Adrenal gland (tissue), 12 donors: Measurements from ENCODE around the gene CCNE1. TPM values are rescaled to one million over a fixed set of nuclear protein-coding genes. Genes with fewer than 3 reads are reported as not detected.
A peak's percentile ranks its signal among the peaks of the same experiment; 100 is the strongest.

ENCODE experiments used
- DNase-seq, 7 donors: peaks; one replicate each; pipeline ENCODE4 v3.0.0-alpha.2; 2019 to 2020
- H3K27ac ChIP-seq, 5 donors: fragments of 200-600 bp; sonication (generic) in 4 of 5; 1 replicate in 3 of 5; 2 replicates in 2 of 5; pipeline versions ENCODE4 v1.5.1 to v1.8.0; 2016 to 2020; ENCODE audit warnings: mild to moderate bottlenecking in 1 of 5
- H3K27me3 ChIP-seq: fragments of 200-600 bp; 2 replicates; pipeline ENCODE4 v1.8.0; 2021
- H3K36me3 ChIP-seq, 2 donors: fragments of 200-600 bp; replicated peaks in 1 of 2; 1 replicate in 1 of 2; 2 replicates in 1 of 2; pipeline versions ENCODE4 v1.5.1 to v1.8.0; 2018 to 2022
- H3K4me1 ChIP-seq, 2 donors: fragments of 200-600 bp; replicated peaks in 1 of 2; 1 replicate in 1 of 2; 2 replicates in 1 of 2; pipeline versions ENCODE4 v1.5.1 to v1.8.0; 2018 to 2021
- H3K4me3 ChIP-seq, 4 donors: fragments of 200-600 bp; sonication (generic) in 3 of 4; one replicate each; pipeline ENCODE4 v1.5.1; 2016 to 2018
- H3K9me3 ChIP-seq, 3 donors: fragments of 200-600 bp; sonication (generic) in 1 of 3; replicated peaks in 1 of 3; 1 replicate in 2 of 3; 2 replicates in 1 of 3; pipeline versions ENCODE4 v1.5.1 to v1.8.0; 2016 to 2021
- POLR2A ChIP-seq, 2 donors: fragments of 450-650 bp; IDR thresholded peaks; one replicate each; pipeline ENCODE4 v1.6.1; 2017; ENCODE audit warnings: antibody characterized with exemption in 2 of 2, mild to moderate bottlenecking in 2 of 2, moderate library complexity in 1 of 2
- WGBS, 4 donors: extraction: QIAGEN DNeasy Blood & Tissue Kit in 2 of 4; methylation state at CpG; one replicate each; pipeline versions ENCODE4 v1.1.5 to v1.1.7; 2013 to 2017; 5-methylcytosine and 5-hydroxymethylcytosine counted together
- intact Hi-C, 2 donors: fragments of 100-400 bp; cut with DNase I; formaldehyde crosslinking; loops; one replicate each; pipeline versions ENCODE4 v1.14.1 to v1.15.0; 2022 to 2023
- polyA plus RNA-seq, 3 donors: library from polyadenylated mRNA; stranded (reverse); fragments of 200-250 nt in 2 of 3; fragments of 350-450 nt in 1 of 3; fragmentation: Illumina TruSeq in 1 of 3; extraction: RNeasy Lipid Tissue Mini Kit (QIAGEN cat#74804) in 1 of 3; gene quantifications; one replicate each; pipeline ENCODE4 v1.2.3, GENCODE V29; 2013 to 2014
- total RNA-seq, 9 donors: library from RNA; depleted of rRNA in 4 of 9; stranded (reverse); fragments of >200 nt in 4 of 9; fragments of 120-200 nt in 1 of 9; fragmentation: NEBNext Ultra II Directional in 1 of 9; extraction: Animal tissue kit (Norgen Biotek cat#: 25700) in 1 of 9; gene quantifications; one replicate each; pipeline versions ENCODE4 v1.1.0 to v1.2.4, GENCODE V29; 2013 to 2023
- TF ChIP-seq, protein P1 (sequence below), 6 experiments: fragments of 450-650 bp in 4 of 6; fragments of 200-600 bp in 2 of 6; sonication (generic) in 1 of 6; IDR thresholded peaks; 1 replicate in 5 of 6; 2 replicates in 1 of 6; pipeline versions ENCODE4 v1.5.1 to v1.8.0; 2016 to 2021; ENCODE audit warnings: antibody characterized with exemption in 6 of 6, mild to moderate bottlenecking in 2 of 6, moderate library complexity in 1 of 6
- donor health status: healthy with polysubstance abuse.
- donor health status: Bipolar disorder and iron deficiency.
- donor health status: DM: yes; HTN: yes; CAD: no.
- donor health status: DM: no; HTN: no; CAD: no.
- donor health status: DM: no; HTN: no; CAD: no.
- donor health status: DM: yes; HTN: yes; CAD: no.

The CCNE1 gene
- total and polyA plus RNA-seq, 12 donors = 3.0 to 67.7 (median 7.9) TPM

DNA sequence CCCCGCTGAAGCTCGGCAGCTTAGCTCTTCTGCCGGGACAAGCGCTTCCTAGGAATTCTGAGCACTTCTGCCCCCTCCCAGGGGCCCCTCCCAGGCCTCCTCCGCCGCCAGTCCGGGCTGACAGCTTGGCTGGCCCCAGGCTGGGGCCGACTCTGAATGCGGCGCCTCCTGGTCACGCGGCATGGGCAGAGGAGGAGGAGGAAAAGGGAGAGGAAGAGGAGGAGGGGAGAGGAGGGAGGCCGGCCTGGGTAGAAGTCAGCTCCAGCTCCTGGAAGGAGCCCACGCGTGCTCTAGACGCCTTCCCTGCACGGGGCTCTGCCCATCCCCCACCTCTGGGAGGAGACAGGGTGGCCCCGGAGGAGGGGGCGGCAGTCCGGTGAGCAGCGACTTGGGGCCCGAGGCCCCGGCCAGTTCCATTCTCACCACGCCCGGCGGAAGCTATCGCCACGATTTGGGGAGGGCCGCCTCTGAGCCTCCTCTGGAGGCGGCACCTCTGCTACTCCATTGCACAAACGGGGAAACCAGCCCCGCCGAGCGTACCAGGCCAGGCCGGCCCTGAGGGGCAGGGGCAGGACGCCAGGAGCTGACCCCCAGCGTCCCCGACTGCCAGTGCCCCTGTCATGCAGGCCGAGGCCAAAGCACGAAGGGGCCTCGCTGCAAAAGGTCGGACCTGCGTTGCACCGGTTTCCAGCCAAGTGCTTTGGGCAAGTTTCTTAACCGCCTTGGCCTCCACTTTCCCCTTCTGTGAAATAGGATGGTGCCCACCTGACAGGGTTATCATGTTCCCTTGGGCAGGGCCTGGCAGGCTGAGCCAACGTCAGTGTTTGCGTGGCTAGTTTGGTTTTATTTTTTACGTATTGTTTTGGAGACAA is 31.6 kb downstream of the CCNE1 start:
- no peaks in the 10 kb centered on the region for H3K36me3 ChIP-seq
- TF ChIP-seq, protein P1, sequence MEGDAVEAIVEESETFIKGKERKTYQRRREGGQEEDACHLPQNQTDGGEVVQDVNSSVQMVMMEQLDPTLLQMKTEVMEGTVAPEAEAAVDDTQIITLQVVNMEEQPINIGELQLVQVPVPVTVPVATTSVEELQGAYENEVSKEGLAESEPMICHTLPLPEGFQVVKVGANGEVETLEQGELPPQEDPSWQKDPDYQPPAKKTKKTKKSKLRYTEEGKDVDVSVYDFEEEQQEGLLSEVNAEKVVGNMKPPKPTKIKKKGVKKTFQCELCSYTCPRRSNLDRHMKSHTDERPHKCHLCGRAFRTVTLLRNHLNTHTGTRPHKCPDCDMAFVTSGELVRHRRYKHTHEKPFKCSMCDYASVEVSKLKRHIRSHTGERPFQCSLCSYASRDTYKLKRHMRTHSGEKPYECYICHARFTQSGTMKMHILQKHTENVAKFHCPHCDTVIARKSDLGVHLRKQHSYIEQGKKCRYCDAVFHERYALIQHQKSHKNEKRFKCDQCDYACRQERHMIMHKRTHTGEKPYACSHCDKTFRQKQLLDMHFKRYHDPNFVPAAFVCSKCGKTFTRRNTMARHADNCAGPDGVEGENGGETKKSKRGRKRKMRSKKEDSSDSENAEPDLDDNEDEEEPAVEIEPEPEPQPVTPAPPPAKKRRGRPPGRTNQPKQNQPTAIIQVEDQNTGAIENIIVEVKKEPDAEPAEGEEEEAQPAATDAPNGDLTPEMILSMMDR (IDR thresholded peaks at IDR 0.05) = no peak
- TF ChIP-seq POLR2A (IDR thresholded peaks at IDR 0.05) = peak in 1 of 2 donors; percentile 15
- WGBS, 4 donors = 19 to 59% (median 35%) methylated on average over 11 to 48 of the region's 48 CpGs
- no peaks in the 10 kb centered on the region for H3K9me3 ChIP-seq
- peak; percentile 34 to 63 (median 59) for DNase-seq
- intact Hi-C loops = no loop called here
- H3K27ac ChIP-seq = peak overlapping the region in 4 of 5 donors; percentile 2 to 91 (median 88)
- H3K4me3 ChIP-seq = peak overlapping the region in 1 of 4 donors; percentile 29
- peaks cover 13 to 25% of the 10 kb centered on the region in 2 donors for H3K4me1 ChIP-seq
- H3K27me3 ChIP-seq = no peaks in the 10 kb centered on the region

DNA sequence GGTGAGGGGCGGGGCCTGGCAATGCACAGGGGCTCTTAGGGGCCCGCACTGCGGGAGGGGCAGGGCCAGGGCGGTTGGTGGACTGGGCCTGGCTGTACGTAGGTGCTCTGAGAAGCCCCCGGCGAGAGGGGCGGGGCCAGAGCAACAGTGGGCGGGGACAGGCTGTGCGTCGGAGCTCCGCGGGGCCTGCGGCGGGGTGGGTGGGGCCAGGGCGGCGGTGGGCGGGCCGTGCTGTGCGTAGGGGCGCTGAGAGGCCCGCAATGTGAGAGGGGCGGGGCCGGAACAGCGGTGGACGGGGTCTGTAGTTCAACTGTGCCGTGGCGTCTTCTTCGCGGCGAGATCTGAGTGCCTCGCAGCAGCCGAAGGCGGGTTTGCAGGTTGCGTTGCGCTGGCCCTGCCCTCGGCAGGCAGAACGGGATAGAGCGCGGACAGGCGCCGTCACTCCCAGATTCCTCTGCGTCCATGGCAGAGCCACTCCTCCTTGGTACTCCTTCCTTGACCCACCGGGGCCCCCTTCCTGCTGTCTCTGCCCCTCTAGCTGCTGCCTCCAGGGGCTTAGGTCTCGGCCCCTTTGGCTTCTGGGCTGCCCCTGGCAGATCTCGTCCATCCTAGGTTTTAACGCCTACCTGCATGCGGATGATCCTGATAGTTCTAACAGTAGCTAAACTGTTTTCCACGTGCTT is 33.2 kb downstream of the CCNE1 start:
- TF ChIP-seq, protein P1 (IDR thresholded peaks at IDR 0.05) = no peak
- TF ChIP-seq POLR2A (IDR thresholded peaks at IDR 0.05) = peak in 1 of 2 donors; percentile 94
- Histone ChIP-seq H3K9me3 (no peaks in the 10 kb centered on the region), H3K36me3 (no peaks in the 10 kb centered on the region), H3K4me3 (peak overlapping the region in 3 of 4 donors; percentile 68 to 85 (median 81)), H3K4me1 (peaks cover 13 to 25% of the 10 kb centered on the region in 2 donors), H3K27ac (peak overlapping the region; percentile 87 to 96 (median 88)), H3K27me3 (no peaks in the 10 kb centered on the region)
- intact Hi-C loops = loop anchor here in 1 of 2 donors (5.0 kb wide), 1 partner anchor 33 kb away; the partner anchor contains the start of gene CCNE1
- 0 to 1% (median 1%) methylated on average over 7 to 48 of the region's 49 CpGs for WGBS, 4 donors
- DNase-seq = peak; percentile 96 to 98 (median 97)

DNA sequence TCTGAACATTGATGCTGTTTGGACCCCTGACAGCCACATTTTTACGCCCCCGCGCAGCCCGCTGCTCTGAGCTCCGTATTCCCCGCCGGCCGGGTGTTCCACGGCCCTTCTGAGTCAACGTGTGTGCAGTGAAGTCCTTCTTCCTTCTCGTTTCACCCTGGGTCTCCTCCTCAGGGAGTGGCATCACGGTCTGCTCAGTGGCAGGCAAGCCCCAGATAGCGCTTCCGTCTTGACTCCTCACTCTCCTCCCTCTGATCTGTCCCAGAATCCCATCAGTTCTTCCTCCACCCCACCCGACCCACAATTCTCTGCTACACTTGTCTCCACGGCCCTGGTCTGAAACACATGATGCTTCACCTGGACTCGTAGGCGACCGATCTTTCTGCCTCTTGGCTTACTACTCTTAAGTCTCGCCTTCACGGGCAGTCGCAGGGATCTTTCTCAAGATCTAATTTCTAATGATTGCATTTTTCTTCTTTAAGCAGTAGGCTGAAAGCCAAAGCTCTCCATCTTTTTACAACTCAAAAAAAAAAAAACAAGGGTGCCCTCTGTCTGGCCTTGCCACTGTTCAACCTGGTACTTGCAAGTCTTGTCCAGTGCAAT is 33.9 kb downstream of the CCNE1 start:
- DNase-seq = peak; percentile 36 to 68 (median 53)
- H3K9me3 ChIP-seq = no peaks in the 10 kb centered on the region
- H3K27ac ChIP-seq = peak overlapping the region; percentile 87 to 96 (median 88)
- H3K27me3 ChIP-seq = no peaks in the 10 kb centered on the region
- intact Hi-C loops = loop anchor here in 1 of 2 donors (5.0 kb wide), 1 partner anchor 33 kb away; the partner anchor contains the start of gene CCNE1
- peaks cover 13 to 24% of the 10 kb centered on the region in 2 donors for H3K4me1 ChIP-seq
- peak overlapping the region in 3 of 4 donors; percentile 68 to 85 (median 81) for H3K4me3 ChIP-seq
- 1 to 3% (median 2%) methylated on average over 22 of the region's 22 CpGs for WGBS, 4 donors
- no peaks in the 10 kb centered on the region for H3K36me3 ChIP-seq
- TF ChIP-seq, protein P1 (IDR thresholded peaks at IDR 0.05) = no peak
- TF ChIP-seq POLR2A (IDR thresholded peaks at IDR 0.05) = no peak
